Spleen (tissue), 7 donors: ENCODE data around the gene CTDP1.

ENCODE experiments used
- CTCF ChIP-seq, 11 experiments: fragments of 200-600 bp in 7 of 11; fragments of 450-650 bp in 4 of 11; sonication (generic) in 4 of 11; IDR thresholded peaks in 8 of 11; conservative IDR thresholded peaks in 3 of 11; 1 replicate in 7 of 11; 2 replicates in 4 of 11; pipeline versions ENCODE4 v1.4.0 to v1.8.0; 2016 to 2021; ENCODE audit warnings: antibody characterized with exemption in 11 of 11, inconsistent platforms in 4 of 11, mild to moderate bottlenecking in 1 of 11
- POLR2A ChIP-seq, 3 donors: fragments of 450-650 bp; IDR thresholded peaks; one replicate each; pipeline ENCODE4 v1.5.1; 2017; ENCODE audit warnings: antibody characterized with exemption in 3 of 3, mild to moderate bottlenecking in 1 of 3
- POLR2AphosphoS5 ChIP-seq, 3 donors: sonication (generic); formaldehyde crosslinking; IDR thresholded peaks; one replicate each; pipeline ENCODE4 v1.5.1; 2017; ENCODE audit warnings: antibody characterized with exemption in 3 of 3
- donor health status: DM: no; HTN: no; CAD: no; lungs with moderate emphysema.
- donor health status: DM: no; HTN: no; CAD: no.
- donor health status: DM: no; HTN: no; CAD: no.

DNA sequence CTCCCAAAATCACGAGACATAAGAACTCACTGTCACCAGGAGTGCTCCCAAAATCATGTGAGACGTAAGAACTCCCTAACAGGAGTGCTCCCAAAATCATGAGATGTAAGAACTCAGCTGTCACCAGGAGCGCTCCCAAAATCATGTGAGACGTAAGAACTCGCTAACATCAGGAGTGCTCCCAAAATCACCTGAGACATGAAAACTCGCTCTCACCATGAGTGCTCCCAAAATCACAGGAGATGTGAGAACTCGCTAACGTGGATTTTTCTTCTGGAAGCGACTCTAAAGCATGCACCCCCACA is 53.1 kb downstream of the CTDP1 start:
- TF ChIP-seq CTCF (IDR thresholded peaks at IDR 0.05 in 8 of 11, conservative IDR thresholded peaks at IDR 0.05 in 3 of 11) (no peak), POLR2A (IDR thresholded peaks at IDR 0.05) (no peak), POLR2AphosphoS5 (IDR thresholded peaks at IDR 0.05) (no peak)
